Measurements from ENCODE around the gene ATG4D.
"Not testable (repeated sequence)": the region's sequence is repeated elsewhere in the genome, so short reads cannot be mapped to it uniquely, and the experiment has no call there.

The ATG4D gene

GRCh38 chr19:10519421-10519820 lies 24.3 kb upstream of the ATG4D start:
- DNase-seq = no peak

- DNase-seq = no peak
Observed at GRCh38 chr19:10520652-10521318, 22.9 kb upstream of the ATG4D start.

GRCh38 chr19:10521461-10522171 lies 22.1 kb upstream of the ATG4D start:
- DNase-seq = no peak

- peak in 1 of 2 donors; percentile 55 for DNase-seq
Observed at GRCh38 chr19:10523135-10523636, 20.5 kb upstream of the ATG4D start.

- no peak for DNase-seq
Observed at GRCh38 chr19:10525636-10526035, 18.1 kb upstream of the ATG4D start.

GRCh38 chr19:10526887-10527286 lies 16.8 kb upstream of the ATG4D start:
- not testable (repeated sequence) for DNase-seq

GRCh38 chr19:10532457-10532856 lies 11.2 kb upstream of the ATG4D start:
- DNase-seq = no peak

GRCh38 chr19:10533646-10534386 lies 9.9 kb upstream of the ATG4D start:
- DNase-seq = no peak

GRCh38 chr19:10535613-10536012 lies 8.1 kb upstream of the ATG4D start:
- no peak for DNase-seq

- DNase-seq = no peak
Observed at GRCh38 chr19:10537668-10538067, 6.0 kb upstream of the ATG4D start.

- no peak for DNase-seq
Observed at GRCh38 chr19:10538204-10538983, 5.3 kb upstream of the ATG4D start.

- not testable (repeated sequence) for DNase-seq
Observed at GRCh38 chr19:10539016-10539415, 4.7 kb upstream of the ATG4D start.

GRCh38 chr19:10543059-10543419 lies 665 bp upstream of the ATG4D start:
- no peak for DNase-seq

GRCh38 chr19:10544242-10544752 lies 593 bp downstream of the ATG4D start:
- DNase-seq = peak in 1 of 2 donors; percentile 35

GRCh38 chr19:10544753-10545251 lies 1.1 kb downstream of the ATG4D start:
- no peak for DNase-seq

GRCh38 chr19:10546817-10547216 lies 3.1 kb downstream of the ATG4D start:
- DNase-seq = no peak

GRCh38 chr19:10548746-10549276 lies 5.1 kb downstream of the ATG4D start:
- DNase-seq = no peak

- no peak for DNase-seq
Observed at GRCh38 chr19:10549733-10550132, 6.0 kb downstream of the ATG4D start.

- no peak for DNase-seq
Observed at GRCh38 chr19:10550336-10550735, 6.6 kb downstream of the ATG4D start.

GRCh38 chr19:10551006-10551405 lies 7.3 kb downstream of the ATG4D start:
- not testable (repeated sequence) for DNase-seq

GRCh38 chr19:10551698-10552301 lies 8.1 kb downstream of the ATG4D start:
- DNase-seq = peak; percentile 52 to 67

All from CD4-positive, alpha-beta T cell treated with Interferon alpha-2 for 1 hour (primary cell).